ENCODE measurements around the gene STK39.

- TF ChIP-seq CTCF (conservative IDR thresholded peaks at IDR 0.05) (no peak), ZFX (IDR thresholded peaks at IDR 0.05) (no peak)
Observed at GRCh38 chr2:168272225-168272624, 24.8 kb upstream of the STK39 start.

Data from C4-2B (cell line).